Measurements from ENCODE around the gene HTR3B.

Gene HTR3B

GRCh38 chr11:113864410-113864809 lies 40.2 kb upstream of the HTR3B start:
- no peaks in the 10 kb centered on the region for H3K27me3 ChIP-seq (ENCODE audit: insufficient read depth, low read depth, severe bottlenecking)
- DNase-seq: no peak
- TF ChIP-seq CTCF (IDR thresholded peaks at IDR 0.05; ENCODE audit: low read depth, low read length): no peak
- no peak overlapping the region for H3K4me3 ChIP-seq (ENCODE audit: low read depth, low read length)
- H3K9me3 ChIP-seq (ENCODE audit: severe bottlenecking): no peaks in the 10 kb centered on the region
- peaks cover 16% of the 10 kb centered on the region for H3K36me3 ChIP-seq
- H3K27ac ChIP-seq: no peak overlapping the region

DNA sequence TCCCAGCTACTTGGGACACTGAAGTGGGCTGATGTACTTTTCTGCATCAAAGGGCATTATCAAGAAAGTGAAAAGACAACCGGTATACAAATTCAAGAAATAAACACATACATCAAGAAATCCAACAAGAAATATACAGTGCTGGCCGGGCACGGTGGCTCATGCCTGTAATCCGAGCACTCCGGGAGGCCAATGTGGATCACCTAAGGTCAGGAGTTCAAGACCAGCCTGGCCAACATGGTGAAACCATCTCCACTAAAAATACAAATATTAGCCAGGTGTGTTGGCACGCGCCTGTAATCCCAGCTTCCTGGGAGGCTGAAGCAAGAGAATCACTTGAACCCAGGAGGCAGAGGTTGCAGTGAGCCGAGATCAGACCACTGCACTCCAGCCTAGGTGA lies 38.7 kb upstream of the HTR3B start:
- TF ChIP-seq CTCF (IDR thresholded peaks at IDR 0.05; ENCODE audit: low read depth, low read length): no peak
- Histone ChIP-seq H3K4me3 (ENCODE audit: low read depth, low read length) (no peak overlapping the region), H3K27ac (no peak overlapping the region), H3K27me3 (ENCODE audit: insufficient read depth, low read depth, severe bottlenecking) (no peaks in the 10 kb centered on the region), H3K9me3 (ENCODE audit: severe bottlenecking) (no peaks in the 10 kb centered on the region), H3K36me3 (peaks cover 20% of the 10 kb centered on the region)
- DNase-seq: no peak

- H3K27ac ChIP-seq: no peak overlapping the region
- TF ChIP-seq CTCF (IDR thresholded peaks at IDR 0.05; ENCODE audit: low read depth, low read length): no peak
- no peaks in the 10 kb centered on the region for H3K27me3 ChIP-seq (ENCODE audit: insufficient read depth, low read depth, severe bottlenecking)
- DNase-seq: no peak
- no peak overlapping the region for H3K4me3 ChIP-seq (ENCODE audit: low read depth, low read length)
- H3K36me3 ChIP-seq: peaks cover 21% of the 10 kb centered on the region
- H3K9me3 ChIP-seq (ENCODE audit: severe bottlenecking): no peaks in the 10 kb centered on the region
Observed at GRCh38 chr11:113867843-113868503, 36.6 kb upstream of the HTR3B start.

GRCh38 chr11:113871336-113871735 lies 33.3 kb upstream of the HTR3B start:
- TF ChIP-seq CTCF (IDR thresholded peaks at IDR 0.05; ENCODE audit: low read depth, low read length): no peak
- peaks cover 21% of the 10 kb centered on the region for H3K36me3 ChIP-seq
- no peak for DNase-seq
- H3K27me3 ChIP-seq (ENCODE audit: insufficient read depth, low read depth, severe bottlenecking): no peaks in the 10 kb centered on the region
- H3K27ac ChIP-seq: peak overlapping the region; percentile 57
- H3K9me3 ChIP-seq (ENCODE audit: severe bottlenecking): no peaks in the 10 kb centered on the region
- peak overlapping the region; percentile 28; the same call in 1 of the 2 replicates for H3K4me3 ChIP-seq (ENCODE audit: low read depth, low read length)

GRCh38 chr11:113873236-113873626 lies 31.4 kb upstream of the HTR3B start:
- no peak for DNase-seq
- TF ChIP-seq CTCF (IDR thresholded peaks at IDR 0.05; ENCODE audit: low read depth, low read length): no peak
- Histone ChIP-seq H3K27me3 (ENCODE audit: insufficient read depth, low read depth, severe bottlenecking) (no peaks in the 10 kb centered on the region), H3K36me3 (peaks cover 11% of the 10 kb centered on the region), H3K27ac (peak overlapping the region; percentile 17), H3K4me3 (ENCODE audit: low read depth, low read length) (peak overlapping the region; percentile 13), H3K9me3 (ENCODE audit: severe bottlenecking) (no peaks in the 10 kb centered on the region)

- H3K36me3 ChIP-seq: peaks cover 8% of the 10 kb centered on the region
- peak overlapping the region; percentile 94 for H3K4me3 ChIP-seq (ENCODE audit: low read depth, low read length)
- H3K9me3 ChIP-seq (ENCODE audit: severe bottlenecking): no peaks in the 10 kb centered on the region
- DNase-seq: no peak
- no peak overlapping the region for H3K27ac ChIP-seq
- no peak for TF ChIP-seq CTCF (IDR thresholded peaks at IDR 0.05; ENCODE audit: low read depth, low read length)
- no peaks in the 10 kb centered on the region for H3K27me3 ChIP-seq (ENCODE audit: insufficient read depth, low read depth, severe bottlenecking)
Observed at GRCh38 chr11:113874096-113874495, 30.5 kb upstream of the HTR3B start.
